Uterus (tissue), 4 donors: ENCODE results near the gene ZC3H12A. TPM values are rescaled to one million over a fixed set of nuclear protein-coding genes. Genes with fewer than 3 reads are reported as not detected.

Source experiments
- DNase-seq, 2 donors: peaks; one replicate each; pipeline ENCODE4 v3.0.0-alpha.2; 2019 to 2020
- H3K27ac ChIP-seq, 2 donors: fragments of 200-600 bp; sonication (generic); 1 replicate in 1 of 2; 2 replicates in 1 of 2; pipeline ENCODE4 v1.5.1; 2016 to 2018
- H3K27me3 ChIP-seq, 2 donors: fragments of 200-600 bp; sonication (generic); one replicate each; pipeline ENCODE4 v1.5.1; 2018 to 2019; ENCODE audit warnings: control low read depth in 1 of 2
- H3K36me3 ChIP-seq, 2 donors: fragments of 200-600 bp; sonication (generic); one replicate each; pipeline ENCODE4 v1.5.1; 2019; ENCODE audit warnings: control low read depth in 1 of 2
- H3K4me1 ChIP-seq, 2 donors: fragments of 200-600 bp; sonication (generic); one replicate each; pipeline ENCODE4 v1.5.1; 2018 to 2019; ENCODE audit warnings: control low read depth in 1 of 2
- H3K4me3 ChIP-seq, 2 donors: fragments of 200-600 bp; sonication (generic); 1 replicate in 1 of 2; 2 replicates in 1 of 2; pipeline ENCODE4 v1.5.1; 2018 to 2019; ENCODE audit warnings: mild to moderate bottlenecking in 1 of 2
- H3K9me3 ChIP-seq, 2 donors: fragments of 200-600 bp; sonication (generic); one replicate each; pipeline ENCODE4 v1.5.1; 2019; ENCODE audit warnings: control low read depth in 1 of 2
- CTCF ChIP-seq, 4 experiments: fragments of 200-600 bp in 2 of 4; fragments of 450-650 bp in 2 of 4; sonication (generic) in 2 of 4; IDR thresholded peaks; one replicate each; pipeline ENCODE4 v1.5.1; 2016 to 2019; ENCODE audit warnings: antibody characterized with exemption in 4 of 4, mild to moderate bottlenecking in 2 of 4, moderate library complexity in 1 of 4
- POLR2A ChIP-seq, 2 donors: fragments of 450-650 bp; IDR thresholded peaks; one replicate each; pipeline ENCODE4 v1.6.1; 2016; ENCODE audit warnings: antibody characterized with exemption in 2 of 2, mild to moderate bottlenecking in 1 of 2, moderate library complexity in 1 of 2
- intact Hi-C: fragments of 100-400 bp; cut with DNase I; formaldehyde crosslinking; loops from one replicate; pipeline ENCODE4 v1.15.1; 2023; ENCODE audit warnings: low total_unique reads
- total RNA-seq, 4 donors: library from RNA; depleted of rRNA in 3 of 4; stranded (reverse); fragments of >200 nt in 3 of 4; gene quantifications; one replicate each; pipeline versions ENCODE4 v1.1.0 to v1.2.4, GENCODE V29; 2014 to 2023
- donor health status: DM: yes; HTN: yes; CAD: no.

Gene ZC3H12A
- total RNA-seq, 4 donors from 2014 or later: 2.5 to 11.5 (median 8.5) TPM

GRCh38 chr1:37477198-37477931 is 3.0 kb downstream of the ZC3H12A start:
- intact Hi-C loops: no loop called here
- Histone ChIP-seq H3K27me3 (no peaks in the 10 kb centered on the region), H3K9me3 (no peaks in the 10 kb centered on the region), H3K27ac (peak overlapping the region; percentile 85 to 94), H3K4me1 (peaks cover 14 to 43% of the 10 kb centered on the region in 2 donors), H3K36me3 (no peaks in the 10 kb centered on the region), H3K4me3 (peak overlapping the region; percentile 9 to 92)
- no peak for DNase-seq
- TF ChIP-seq CTCF (IDR thresholded peaks at IDR 0.05) (no peak), POLR2A (IDR thresholded peaks at IDR 0.05) (no peak)

GRCh38 chr1:37477946-37478345 is 3.6 kb downstream of the ZC3H12A start:
- no peak for DNase-seq
- Histone ChIP-seq H3K27ac (peak overlapping the region; percentile 85 to 94), H3K27me3 (no peaks in the 10 kb centered on the region), H3K4me1 (peaks cover 14 to 43% of the 10 kb centered on the region in 2 donors), H3K9me3 (no peaks in the 10 kb centered on the region), H3K36me3 (no peaks in the 10 kb centered on the region), H3K4me3 (no peak overlapping the region)
- no peak for TF ChIP-seq POLR2A (IDR thresholded peaks at IDR 0.05)
- no peak for TF ChIP-seq CTCF (IDR thresholded peaks at IDR 0.05)
- intact Hi-C loops: no loop called here

- Histone ChIP-seq H3K4me3 (no peak overlapping the region), H3K9me3 (no peaks in the 10 kb centered on the region), H3K27me3 (no peaks in the 10 kb centered on the region), H3K4me1 (peaks cover 14 to 43% of the 10 kb centered on the region in 2 donors), H3K27ac (peak overlapping the region; percentile 85 to 94), H3K36me3 (no peaks in the 10 kb centered on the region)
- TF ChIP-seq POLR2A (IDR thresholded peaks at IDR 0.05) (no peak), CTCF (IDR thresholded peaks at IDR 0.05) (no peak)
- no peak for DNase-seq
- intact Hi-C loops: no loop called here
Measured at GRCh38 chr1:37478451-37478881, 4.1 kb downstream of the ZC3H12A start.

- no peak for DNase-seq
- Histone ChIP-seq H3K27me3 (no peaks in the 10 kb centered on the region), H3K9me3 (no peaks in the 10 kb centered on the region), H3K27ac (peak overlapping the region; percentile 85 to 94), H3K4me3 (peak overlapping the region in 1 of 2 donors; percentile 29), H3K36me3 (no peaks in the 10 kb centered on the region), H3K4me1 (peaks cover 14 to 39% of the 10 kb centered on the region in 2 donors)
- intact Hi-C loops: no loop called here
- no peak for TF ChIP-seq CTCF (IDR thresholded peaks at IDR 0.05)
- TF ChIP-seq POLR2A (IDR thresholded peaks at IDR 0.05): no peak
Measured at GRCh38 chr1:37478890-37479254, 4.5 kb downstream of the ZC3H12A start.

GRCh38 chr1:37479255-37480124 is 5.1 kb downstream of the ZC3H12A start:
- peak in 1 of 2 donors; percentile 22 for TF ChIP-seq POLR2A (IDR thresholded peaks at IDR 0.05)
- no peak for TF ChIP-seq CTCF (IDR thresholded peaks at IDR 0.05)
- Histone ChIP-seq H3K4me1 (peaks cover 14 to 38% of the 10 kb centered on the region in 2 donors), H3K27ac (peak overlapping the region; percentile 85 to 94), H3K9me3 (no peaks in the 10 kb centered on the region), H3K27me3 (no peaks in the 10 kb centered on the region), H3K36me3 (no peaks in the 10 kb centered on the region), H3K4me3 (peak overlapping the region; percentile 4 to 29)
- DNase-seq: peak; percentile 87
- intact Hi-C loops: no loop called here
